B cell (primary cell): Measurements from ENCODE around the gene COL4A5.

ENCODE experiments used
- CTCF ChIP-seq: fragments of 200-600 bp; IDR thresholded peaks from one replicate; pipeline ENCODE4 v1.8.0; 2022; ENCODE audit warnings: antibody characterized with exemption, mild to moderate bottlenecking
- EZH2 ChIP-seq: IDR thresholded peaks from 2 replicates; pipeline ENCODE4 v1.6.1; 2012; ENCODE audit warnings: borderline replicate concordance, low read depth, mild to moderate bottlenecking, moderate library complexity, low read length; ENCODE audit not compliant: insufficient read depth, poor library complexity, severe bottlenecking

DNA sequence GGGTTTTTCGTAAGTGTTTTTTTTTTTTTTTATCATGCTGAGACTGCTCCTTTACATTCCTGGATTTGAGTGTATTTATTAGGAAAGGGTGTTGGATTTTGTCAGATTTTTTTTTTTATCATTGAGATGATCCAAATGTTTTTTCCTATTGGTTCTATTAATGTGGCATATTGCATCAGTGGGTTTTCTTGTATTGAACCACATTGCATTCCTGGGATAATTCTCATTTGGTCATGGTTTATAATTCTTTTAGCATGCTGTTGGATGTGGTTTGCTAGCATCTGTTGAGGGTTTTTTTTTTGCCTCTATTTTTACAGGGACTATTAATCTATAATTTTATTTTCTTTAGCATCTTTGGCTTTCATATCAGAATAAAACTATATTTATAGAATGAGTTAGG lies 28.8 kb downstream of the COL4A5 start:
- TF ChIP-seq CTCF (no peak), EZH2 (no peak)
